ENCODE measurements around the gene RANBP1. TPM values are rescaled to one million over a fixed set of nuclear protein-coding genes. Genes with fewer than 3 reads are reported as not detected.

The RANBP1 gene
- total RNA-seq, 2 donors from 2014 or later: 65.7 to 75.2 TPM

- no peaks in the 10 kb centered on the region for H3K9me3 ChIP-seq (ENCODE audit: control insufficient read depth, low read length, poor library complexity, severe bottlenecking)
- H3K36me3 Mint-ChIP-seq (ENCODE audit: low read depth): peaks cover 2% of the 10 kb centered on the region
- DNase-seq: no peak
- H3K4me3 Mint-ChIP-seq: no peak overlapping the region
- H3K4me1 Mint-ChIP-seq: peaks cover 20% of the 10 kb centered on the region
- H3K27me3 Mint-ChIP-seq: no peaks in the 10 kb centered on the region
- no peak overlapping the region for H3K27ac Mint-ChIP-seq
- no peak for ATAC-seq
These were observed 21.2 kb downstream of the RANBP1 start for GRCh38 chr22:20137113-20137512.

DNA sequence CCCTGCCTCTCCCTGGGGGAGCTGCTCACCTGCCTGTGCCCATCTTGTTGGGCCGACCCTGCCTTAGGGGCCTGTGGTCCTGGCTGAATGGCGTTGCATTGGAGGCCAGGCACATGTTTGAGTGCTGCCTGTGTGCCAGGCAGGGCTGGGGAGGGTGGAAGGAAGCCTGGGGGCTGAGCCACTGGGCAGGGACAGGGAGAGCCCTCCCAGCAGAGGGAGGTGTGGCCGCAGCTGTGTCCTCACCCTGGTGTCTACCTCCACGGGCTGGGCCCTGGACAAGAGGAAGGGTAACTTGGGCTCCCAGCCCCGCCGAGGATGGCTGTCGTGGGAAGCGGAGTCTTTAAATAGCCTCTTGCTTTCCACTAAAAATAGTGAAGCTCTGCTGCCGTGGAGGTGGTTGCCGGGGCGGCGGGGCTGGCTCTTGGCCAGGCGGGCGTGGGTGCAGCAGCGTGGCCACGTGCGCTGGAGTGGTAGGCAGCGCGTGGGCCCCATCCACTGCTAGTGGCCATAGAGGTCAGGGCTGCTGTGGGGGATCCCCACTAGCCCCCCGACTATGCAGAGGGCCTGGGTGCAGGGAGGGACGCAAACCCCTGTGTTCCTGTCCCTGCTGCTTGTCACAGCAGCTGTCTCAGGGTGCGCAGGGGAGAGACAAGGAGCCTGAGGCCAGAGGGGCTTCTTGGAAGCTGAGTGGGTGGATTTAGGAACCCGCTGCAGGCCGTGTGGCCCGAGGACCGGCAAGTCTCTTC, 21.9 kb downstream of the RANBP1 start:
- Mint-ChIP-seq H3K36me3 (ENCODE audit: low read depth) (peaks cover 2% of the 10 kb centered on the region), H3K27ac (no peak overlapping the region), H3K27me3 (no peaks in the 10 kb centered on the region), H3K4me3 (no peak overlapping the region), H3K4me1 (peaks cover 20% of the 10 kb centered on the region)
- H3K9me3 ChIP-seq (ENCODE audit: control insufficient read depth, low read length, poor library complexity, severe bottlenecking): no peaks in the 10 kb centered on the region
- ATAC-seq: no peak
- DNase-seq: no peak

DNA sequence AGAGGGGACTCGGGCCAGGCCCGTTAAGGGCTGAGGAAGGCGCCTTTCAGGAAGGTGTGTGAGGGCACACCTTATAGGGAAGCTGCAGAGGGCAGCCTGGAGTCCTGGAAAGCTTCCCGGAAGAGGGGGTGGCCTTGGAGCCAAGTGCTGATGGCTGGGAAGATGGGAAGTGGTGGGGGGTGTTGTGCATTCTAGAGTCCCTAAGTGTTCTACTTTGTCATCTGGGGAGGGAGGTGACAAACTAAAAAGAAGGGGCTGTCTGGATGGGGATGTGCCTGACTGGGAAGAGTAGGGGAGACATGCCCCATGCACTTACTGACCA, 22.5 kb downstream of the RANBP1 start:
- ATAC-seq (no peak), DNase-seq (no peak)
- Mint-ChIP-seq H3K36me3 (ENCODE audit: low read depth) (peaks cover 2% of the 10 kb centered on the region), H3K4me3 (no peak overlapping the region), H3K27ac (no peak overlapping the region), H3K27me3 (no peaks in the 10 kb centered on the region), H3K4me1 (peaks cover 20% of the 10 kb centered on the region)
- no peaks in the 10 kb centered on the region for H3K9me3 ChIP-seq (ENCODE audit: control insufficient read depth, low read length, poor library complexity, severe bottlenecking)

DNA sequence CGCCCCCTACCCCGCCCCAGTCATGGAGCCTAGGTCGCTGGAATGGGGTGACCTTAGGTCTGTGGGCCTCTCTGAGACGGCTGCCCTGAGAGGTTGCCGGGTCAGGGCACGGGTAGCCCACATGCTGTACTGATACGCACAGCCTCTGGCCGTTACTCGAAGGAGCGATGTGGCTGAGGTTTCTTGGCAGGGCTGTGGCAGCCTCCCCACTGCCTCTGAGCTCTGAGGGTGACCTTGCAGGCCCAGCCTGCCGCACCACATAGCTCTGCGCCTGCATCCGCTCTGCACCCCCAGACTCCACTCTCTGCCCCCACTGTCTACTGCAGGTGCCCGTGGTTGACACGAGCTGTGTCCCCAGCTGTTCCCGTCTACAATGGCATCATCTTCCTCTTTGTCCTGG, 23.0 kb downstream of the RANBP1 start:
- Mint-ChIP-seq H3K36me3 (ENCODE audit: low read depth) (peaks cover 2% of the 10 kb centered on the region), H3K27ac (no peak overlapping the region), H3K27me3 (no peaks in the 10 kb centered on the region), H3K4me3 (no peak overlapping the region), H3K4me1 (peaks cover 17% of the 10 kb centered on the region)
- no peaks in the 10 kb centered on the region for H3K9me3 ChIP-seq (ENCODE audit: control insufficient read depth, low read length, poor library complexity, severe bottlenecking)
- DNase-seq: no peak
- ATAC-seq: no peak

- H3K9me3 ChIP-seq (ENCODE audit: control insufficient read depth, low read length, poor library complexity, severe bottlenecking): no peaks in the 10 kb centered on the region
- ATAC-seq: no peak
- Mint-ChIP-seq H3K4me1 (peaks cover 16% of the 10 kb centered on the region), H3K27me3 (no peaks in the 10 kb centered on the region), H3K4me3 (no peak overlapping the region), H3K27ac (no peak overlapping the region), H3K36me3 (ENCODE audit: low read depth) (peaks cover 2% of the 10 kb centered on the region)
- no peak for DNase-seq
These were observed 23.6 kb downstream of the RANBP1 start for GRCh38 chr22:20139391-20140106.

- Mint-ChIP-seq H3K36me3 (ENCODE audit: low read depth) (peaks cover 2% of the 10 kb centered on the region), H3K4me1 (peaks cover 16% of the 10 kb centered on the region), H3K4me3 (no peak overlapping the region), H3K27me3 (no peaks in the 10 kb centered on the region), H3K27ac (no peak overlapping the region)
- DNase-seq (no peak), ATAC-seq (no peak)
- H3K9me3 ChIP-seq (ENCODE audit: control insufficient read depth, low read length, poor library complexity, severe bottlenecking): no peaks in the 10 kb centered on the region
These were observed 24.2 kb downstream of the RANBP1 start for GRCh38 chr22:20140107-20140445.

- Mint-ChIP-seq H3K4me1 (peaks cover 16% of the 10 kb centered on the region), H3K4me3 (no peak overlapping the region), H3K27ac (no peak overlapping the region), H3K27me3 (no peaks in the 10 kb centered on the region), H3K36me3 (ENCODE audit: low read depth) (peaks cover 2% of the 10 kb centered on the region)
- no peaks in the 10 kb centered on the region for H3K9me3 ChIP-seq (ENCODE audit: control insufficient read depth, low read length, poor library complexity, severe bottlenecking)
- ATAC-seq: no peak
- DNase-seq: no peak
These were observed 24.6 kb downstream of the RANBP1 start for GRCh38 chr22:20140521-20140964.

DNA sequence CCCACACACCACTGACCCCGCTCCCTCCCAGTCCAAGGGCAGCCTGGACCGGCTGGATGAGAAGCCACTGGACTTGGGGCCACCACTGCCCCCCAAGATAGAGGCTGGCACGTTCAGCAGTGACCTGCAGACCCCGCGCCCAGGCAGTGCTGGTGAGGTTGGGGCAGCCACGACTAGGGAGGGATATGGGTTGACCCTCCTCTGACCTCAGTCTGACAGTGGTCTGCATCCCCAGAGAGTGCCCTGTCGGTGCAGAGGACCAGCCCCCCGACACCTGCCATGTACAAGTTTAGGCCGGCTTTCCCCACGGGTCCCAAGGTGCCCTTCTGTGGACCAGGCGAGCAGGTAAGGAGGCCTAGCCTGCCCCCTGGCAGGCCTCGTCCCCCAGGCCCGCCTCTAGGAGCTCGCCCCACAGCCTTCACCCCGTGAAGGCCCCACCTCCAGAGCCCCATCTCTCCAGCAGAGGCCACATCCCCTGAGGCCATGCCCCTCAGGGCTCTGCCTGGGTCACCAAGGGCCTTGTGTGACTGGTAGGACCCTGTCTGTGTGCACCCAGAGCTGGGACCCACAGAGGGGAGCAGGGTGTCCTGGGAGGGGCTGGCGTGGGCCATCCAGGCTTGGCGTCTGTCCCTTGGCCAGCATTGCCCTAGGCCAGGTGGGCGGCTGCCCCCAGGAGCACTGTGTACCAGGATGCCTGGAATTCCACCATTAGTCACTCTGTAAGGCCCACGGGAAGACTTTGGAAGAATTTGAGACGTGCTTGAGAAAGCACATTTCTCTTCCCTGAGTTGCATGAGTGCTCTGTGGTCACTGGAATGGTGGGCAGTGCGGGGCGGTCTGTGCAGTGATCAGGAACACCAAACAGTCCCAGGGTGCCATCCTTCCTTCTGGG, 25.5 kb downstream of the RANBP1 start:
- ATAC-seq: no peak
- H3K9me3 ChIP-seq (ENCODE audit: control insufficient read depth, low read length, poor library complexity, severe bottlenecking): no peaks in the 10 kb centered on the region
- Mint-ChIP-seq H3K27ac (no peak overlapping the region), H3K4me1 (peaks cover 13% of the 10 kb centered on the region), H3K27me3 (no peaks in the 10 kb centered on the region), H3K36me3 (ENCODE audit: low read depth) (peaks cover 2% of the 10 kb centered on the region), H3K4me3 (no peak overlapping the region)
- no peak for DNase-seq

DNA sequence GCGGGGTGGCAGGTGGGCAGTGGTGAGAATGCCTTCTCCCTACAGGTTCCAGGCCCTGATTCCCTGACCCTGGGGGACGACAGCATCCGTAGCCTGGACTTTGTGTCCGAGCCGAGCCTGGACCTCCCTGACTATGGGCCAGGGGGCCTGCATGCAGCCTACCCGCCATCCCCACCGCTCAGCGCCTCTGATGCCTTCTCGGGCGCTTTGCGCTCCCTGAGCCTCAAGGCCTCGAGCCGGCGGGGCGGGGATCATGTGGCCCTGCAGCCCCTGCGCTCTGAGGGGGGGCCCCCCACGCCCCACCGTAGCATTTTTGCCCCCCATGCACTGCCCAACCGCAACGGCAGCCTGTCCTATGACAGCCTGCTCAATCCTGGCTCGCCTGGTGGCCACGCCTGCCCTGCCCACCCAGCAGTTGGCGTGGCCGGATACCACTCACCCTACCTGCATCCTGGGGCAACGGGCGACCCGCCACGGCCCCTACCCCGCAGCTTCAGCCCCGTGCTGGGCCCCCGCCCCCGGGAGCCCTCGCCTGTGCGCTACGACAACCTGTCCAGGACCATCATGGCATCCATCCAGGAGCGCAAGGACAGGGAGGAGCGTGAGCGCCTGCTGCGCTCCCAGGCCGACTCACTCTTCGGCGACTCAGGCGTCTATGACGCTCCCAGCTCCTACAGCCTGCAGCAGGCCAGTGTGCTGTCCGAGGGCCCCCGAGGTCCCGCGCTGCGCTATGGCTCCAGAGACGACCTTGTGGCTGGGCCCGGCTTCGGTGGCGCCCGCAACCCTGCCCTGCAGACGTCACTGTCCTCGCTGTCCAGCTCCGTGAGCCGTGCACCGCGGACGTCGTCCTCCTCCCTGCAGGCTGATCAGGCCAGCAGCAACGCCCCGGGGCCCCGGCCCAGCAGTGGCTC, 27.1 kb downstream of the RANBP1 start:
- H3K4me1 Mint-ChIP-seq: peaks cover 9% of the 10 kb centered on the region
- peaks cover 2% of the 10 kb centered on the region for H3K36me3 Mint-ChIP-seq (ENCODE audit: low read depth)
- H3K27me3 Mint-ChIP-seq: no peaks in the 10 kb centered on the region
- H3K4me3 Mint-ChIP-seq: no peak overlapping the region
- H3K27ac Mint-ChIP-seq: no peak overlapping the region
- DNase-seq: no peak
- ATAC-seq: no peak
- no peaks in the 10 kb centered on the region for H3K9me3 ChIP-seq (ENCODE audit: control insufficient read depth, low read length, poor library complexity, severe bottlenecking)

GRCh38 chr22:20143883-20144665, 28.2 kb downstream of the RANBP1 start:
- Mint-ChIP-seq H3K4me3 (no peak overlapping the region), H3K27ac (no peak overlapping the region), H3K4me1 (peaks cover 2% of the 10 kb centered on the region), H3K27me3 (no peaks in the 10 kb centered on the region), H3K36me3 (ENCODE audit: low read depth) (peaks cover 2% of the 10 kb centered on the region)
- no peak for ATAC-seq
- DNase-seq: no peak
- H3K9me3 ChIP-seq (ENCODE audit: control insufficient read depth, low read length, poor library complexity, severe bottlenecking): no peaks in the 10 kb centered on the region

DNA sequence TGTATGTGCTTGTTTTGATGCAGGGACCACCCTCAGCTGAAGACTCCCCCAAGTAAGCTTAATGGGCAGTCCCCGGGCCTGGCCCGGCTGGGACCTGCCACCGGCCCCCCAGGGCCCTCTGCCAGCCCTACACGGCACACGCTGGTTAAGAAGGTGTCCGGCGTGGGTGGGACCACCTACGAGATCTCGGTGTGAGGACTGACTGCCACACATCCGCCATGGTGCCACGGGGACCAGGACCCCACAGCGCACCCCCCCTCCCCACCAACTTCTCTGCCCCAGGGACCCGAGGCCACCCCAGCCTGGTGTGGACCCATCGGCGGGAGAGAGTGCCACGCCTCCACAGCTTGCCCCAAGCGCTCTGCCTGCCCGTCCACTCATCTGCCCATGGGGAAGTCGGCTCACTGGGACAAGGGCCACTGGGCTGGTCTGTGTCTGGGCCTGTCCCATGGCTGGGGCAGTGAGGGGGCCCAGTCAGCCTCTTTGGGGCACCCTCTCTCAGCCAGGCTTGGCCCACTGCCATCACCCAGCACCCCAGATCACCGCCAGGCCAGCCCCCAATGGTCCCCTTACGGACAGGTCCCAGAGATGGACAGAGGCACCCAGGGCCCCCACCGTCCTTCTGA, 29.4 kb downstream of the RANBP1 start:
- Mint-ChIP-seq H3K4me1 (no peaks in the 10 kb centered on the region), H3K4me3 (no peak overlapping the region), H3K27me3 (no peaks in the 10 kb centered on the region), H3K27ac (no peak overlapping the region), H3K36me3 (ENCODE audit: low read depth) (no peaks in the 10 kb centered on the region)
- DNase-seq: no peak
- no peaks in the 10 kb centered on the region for H3K9me3 ChIP-seq (ENCODE audit: control insufficient read depth, low read length, poor library complexity, severe bottlenecking)
- ATAC-seq: no peak

- DNase-seq: no peak
These were observed 29.9 kb downstream of the RANBP1 start for GRCh38 chr22:20145832-20146223.

More at GRCh38 chr22:20145832-20146223, 29.9 kb downstream of the RANBP1 start:
- H3K9me3 ChIP-seq (ENCODE audit: control insufficient read depth, low read length, poor library complexity, severe bottlenecking): no peaks in the 10 kb centered on the region
- no peaks in the 10 kb centered on the region for H3K27me3 Mint-ChIP-seq
- H3K36me3 Mint-ChIP-seq (ENCODE audit: low read depth): no peaks in the 10 kb centered on the region
- H3K4me1 Mint-ChIP-seq: no peaks in the 10 kb centered on the region
- ATAC-seq: no peak
- H3K4me3 Mint-ChIP-seq: no peak overlapping the region
- no peak overlapping the region for H3K27ac Mint-ChIP-seq
